SW 1271 (cell line): ENCODE measurements around the gene AGTPBP1.

Experiments used
- DNase-seq, 2 experiments: peaks; one replicate each; lab custom pipeline; 2025; lab: John Stamatoyannopoulos, UW

Gene AGTPBP1

DNA sequence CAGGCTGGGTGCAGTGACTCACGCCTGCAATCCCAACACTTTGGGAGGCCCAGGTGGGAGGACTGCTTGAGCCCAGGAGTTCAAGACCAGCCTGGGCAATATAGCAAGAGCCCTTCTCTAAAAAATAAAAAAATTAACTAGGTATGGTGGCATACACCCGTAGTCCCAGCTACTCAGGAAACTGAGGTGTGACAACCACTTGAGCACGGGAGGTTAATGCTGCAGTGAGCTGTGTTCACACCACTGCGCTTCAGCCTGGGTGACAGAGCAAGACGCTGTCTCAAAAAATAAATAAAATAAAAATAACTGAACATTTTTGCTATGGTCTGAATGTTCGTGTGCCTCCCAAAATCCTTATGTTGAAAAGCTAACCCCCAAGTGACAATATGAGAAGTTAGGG lies 24.5 kb downstream of the AGTPBP1 start:
- no peak for DNase-seq

DNA sequence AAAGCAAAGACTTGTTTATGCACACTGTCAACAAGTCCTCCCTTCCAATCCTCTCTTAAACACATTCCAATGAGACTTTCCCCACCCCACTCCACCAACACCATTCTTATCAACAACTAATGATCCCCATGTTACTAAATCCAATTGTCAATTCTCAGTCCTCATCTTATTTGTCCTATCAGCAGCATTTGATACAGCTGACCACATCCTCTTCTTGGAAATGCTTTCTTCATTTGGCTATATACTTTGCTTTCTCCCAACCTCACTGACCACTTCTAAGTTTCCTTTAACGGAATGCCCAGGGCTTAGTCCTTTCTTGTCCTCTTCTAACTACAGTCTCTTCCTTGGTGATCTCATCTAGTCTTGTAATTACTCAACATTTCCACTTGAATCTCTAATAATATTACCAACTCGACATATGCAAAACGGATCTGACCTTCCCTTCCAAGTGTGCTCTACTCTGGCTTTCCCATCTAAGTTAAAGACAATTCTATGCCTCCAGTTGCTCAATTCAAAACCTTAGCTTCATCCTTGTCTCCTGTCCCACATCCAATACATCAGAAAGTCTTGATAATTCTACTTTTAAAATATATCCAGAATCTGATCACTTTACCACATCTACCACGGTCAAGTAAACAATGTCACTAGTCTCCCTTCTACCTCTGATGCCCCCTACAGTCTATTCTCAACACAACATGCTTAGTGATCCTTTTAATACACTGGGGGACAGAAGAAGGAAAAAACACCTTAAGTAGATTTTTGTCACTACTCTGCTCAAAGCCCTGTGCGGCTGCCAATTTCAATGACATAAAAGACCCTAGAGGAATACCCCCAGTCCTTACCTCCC lies 25.5 kb downstream of the AGTPBP1 start:
- DNase-seq: no peak

DNA sequence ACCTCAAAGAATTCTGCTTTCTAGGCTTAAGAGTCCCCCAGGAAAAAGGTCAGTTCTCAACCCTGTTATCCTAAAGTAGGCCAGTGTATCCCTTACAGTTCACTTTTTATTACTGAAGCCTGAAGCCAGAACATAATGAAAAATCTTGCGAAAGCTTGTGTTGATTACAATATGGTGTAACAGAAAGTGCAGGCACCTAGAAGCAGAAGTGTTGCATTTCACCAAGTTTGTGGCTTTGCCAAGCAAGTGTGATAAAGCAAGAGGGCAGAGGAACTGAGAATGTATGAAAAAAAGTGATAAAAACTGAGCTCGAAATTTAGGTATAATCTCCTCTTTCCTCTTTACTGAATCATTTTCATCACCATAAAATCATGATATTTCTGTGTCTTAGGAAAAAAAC lies 26.2 kb downstream of the AGTPBP1 start:
- no peak for DNase-seq

DNA sequence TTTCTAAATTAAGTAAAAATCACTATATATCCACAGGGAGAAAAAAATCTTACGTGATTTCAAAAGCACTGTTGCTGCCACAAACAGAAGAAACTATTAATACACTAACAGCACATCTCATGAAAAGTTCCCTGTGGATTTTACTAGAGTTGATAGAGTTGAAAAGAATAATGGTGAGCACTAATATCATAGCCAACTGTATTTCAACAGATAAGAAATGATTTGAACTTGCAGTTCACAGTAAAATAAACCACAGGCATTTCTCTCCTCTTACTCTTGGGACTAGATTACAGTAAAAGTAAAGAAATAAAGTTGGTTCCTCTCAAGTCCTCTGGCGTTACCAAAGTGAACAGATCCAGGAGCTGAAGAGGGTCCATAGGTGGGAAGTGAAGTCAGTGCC lies 27.9 kb downstream of the AGTPBP1 start:
- no peak for DNase-seq

DNA sequence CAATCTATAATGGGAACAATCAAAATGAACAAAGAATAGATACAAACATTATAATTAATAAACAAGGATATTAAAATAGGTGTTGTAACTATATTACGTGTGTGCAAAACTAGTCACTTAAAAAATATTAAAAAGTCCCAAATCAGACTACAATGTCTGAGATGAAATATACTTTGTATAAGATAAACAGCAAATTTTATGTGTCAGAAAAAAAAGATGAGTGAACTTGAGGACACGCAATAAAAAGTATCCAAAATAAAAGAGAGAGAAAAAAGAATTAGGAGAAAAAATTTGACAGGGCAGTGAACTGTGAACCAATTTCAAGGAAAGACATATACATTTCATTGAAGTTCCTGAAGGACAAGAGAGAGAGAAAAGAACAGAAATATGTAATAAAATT lies 37.0 kb downstream of the AGTPBP1 start:
- no peak for DNase-seq

DNA sequence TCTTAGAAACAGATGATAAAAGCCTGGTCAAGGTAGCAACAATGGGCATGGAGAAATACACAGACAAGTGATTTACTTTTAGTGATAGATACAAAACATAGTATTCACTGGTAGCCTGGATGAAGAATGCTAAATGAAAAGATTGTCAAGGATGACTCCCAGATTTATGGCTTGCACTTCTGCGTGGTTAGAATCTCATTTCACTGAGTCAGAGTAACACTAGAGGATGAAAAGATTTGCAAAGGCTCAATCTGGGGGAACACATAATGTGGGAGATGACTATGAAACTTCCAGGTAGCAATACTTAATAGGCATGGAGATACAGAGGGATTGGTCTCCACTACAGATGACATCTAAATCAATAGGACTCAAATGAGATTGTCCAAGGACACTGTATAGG lies 38.4 kb downstream of the AGTPBP1 start:
- DNase-seq: no peak

DNA sequence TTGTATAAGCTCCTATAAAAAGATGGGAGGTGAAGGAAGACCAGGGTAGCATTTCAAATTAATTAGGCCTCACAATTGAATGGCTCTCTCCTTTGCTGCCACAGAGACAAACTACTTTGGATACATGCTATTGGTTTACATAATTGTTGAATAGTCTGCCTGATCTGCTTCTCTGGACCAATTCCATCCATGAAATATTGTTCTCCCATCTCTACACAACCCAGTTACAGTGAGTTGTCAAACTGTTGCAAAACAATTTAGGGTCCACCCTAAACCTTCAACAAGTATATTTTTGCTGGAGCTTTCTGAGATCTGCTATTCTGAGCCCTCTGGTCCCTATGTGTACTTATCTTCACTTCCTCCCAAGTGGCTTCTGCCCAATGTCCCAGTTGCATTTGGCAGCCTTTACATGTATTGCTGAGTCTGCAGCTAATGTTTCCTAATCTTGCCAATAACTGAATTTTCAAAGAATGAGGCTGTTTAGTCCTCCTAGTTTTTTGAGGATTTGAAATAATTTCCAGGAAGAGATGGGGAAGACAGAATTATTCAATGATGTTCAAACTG lies 38.9 kb downstream of the AGTPBP1 start:
- DNase-seq: no peak

DNA sequence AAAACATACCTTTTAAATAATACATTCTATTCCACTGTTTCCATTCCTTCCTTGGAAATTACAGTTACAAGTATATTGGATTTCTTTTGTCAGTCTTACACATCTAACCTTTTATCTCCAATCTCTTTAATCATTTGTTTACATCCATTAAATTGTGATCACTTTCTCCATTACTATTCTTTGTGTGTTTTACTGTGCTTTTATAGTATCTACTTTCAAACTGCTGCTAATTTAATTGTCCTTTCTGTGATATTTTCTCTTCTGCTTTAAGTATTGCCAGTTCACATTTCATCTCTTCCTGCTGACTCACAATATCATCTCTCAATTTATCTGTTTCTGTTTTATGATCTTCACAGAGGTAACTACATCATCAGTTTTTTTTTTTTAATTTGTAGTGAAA lies 39.6 kb downstream of the AGTPBP1 start:
- no peak for DNase-seq

DNA sequence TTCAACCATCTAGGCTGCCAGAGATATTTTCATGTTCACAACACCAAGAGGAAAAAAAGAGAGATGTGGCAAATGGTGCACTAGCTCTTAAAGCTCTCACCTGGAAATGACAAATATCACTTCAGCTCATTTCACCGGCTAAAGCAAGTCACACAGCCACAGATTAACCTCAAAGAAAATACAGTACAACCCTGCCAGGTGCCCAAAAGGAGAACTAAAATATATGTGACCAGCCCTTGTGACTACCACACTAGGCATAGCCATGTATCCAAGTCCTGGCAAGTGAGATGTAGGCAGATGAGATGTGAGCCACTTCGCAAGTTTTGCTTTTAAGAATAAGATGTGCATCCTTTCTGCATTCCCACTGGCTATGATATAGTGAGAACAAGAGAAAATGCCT lies 41.4 kb downstream of the AGTPBP1 start:
- DNase-seq: no peak

DNA sequence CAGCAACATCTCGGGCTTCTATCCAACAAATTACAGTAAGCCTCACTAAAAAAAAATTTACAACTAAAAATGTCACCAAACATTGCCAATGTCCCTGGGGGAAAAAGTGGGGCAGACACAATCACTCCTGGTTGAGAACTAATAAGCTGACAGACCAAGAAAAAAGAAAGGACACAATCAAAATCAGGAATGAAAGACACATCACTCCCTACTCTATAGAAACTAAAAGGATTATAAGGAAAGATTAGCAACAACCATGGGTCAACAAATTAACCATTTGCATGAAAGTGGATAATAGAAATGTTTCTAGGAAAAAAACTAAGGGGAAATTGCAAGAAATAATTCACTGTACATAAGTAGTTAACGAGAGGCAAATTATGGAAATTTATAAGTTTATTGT lies 53.4 kb downstream of the AGTPBP1 start:
- DNase-seq: no peak

DNA sequence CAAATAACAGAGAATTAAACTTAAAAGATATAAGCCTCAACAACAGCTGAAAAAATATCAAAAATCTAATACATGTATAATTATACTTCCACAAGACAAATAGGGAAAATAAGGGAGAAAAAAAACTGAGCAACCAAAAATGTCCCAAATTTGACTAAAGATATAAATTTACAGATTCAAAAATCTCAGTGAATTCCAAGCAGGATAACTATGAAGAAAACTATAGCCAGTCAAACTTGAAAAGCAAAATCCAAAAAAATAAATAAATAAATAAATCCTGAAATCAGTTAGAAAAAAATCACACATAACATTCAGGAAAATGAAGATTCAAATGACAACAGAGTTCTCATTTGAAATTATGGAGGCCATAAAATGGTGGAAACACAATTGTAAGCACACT lies 56.7 kb downstream of the AGTPBP1 start:
- no peak for DNase-seq

DNA sequence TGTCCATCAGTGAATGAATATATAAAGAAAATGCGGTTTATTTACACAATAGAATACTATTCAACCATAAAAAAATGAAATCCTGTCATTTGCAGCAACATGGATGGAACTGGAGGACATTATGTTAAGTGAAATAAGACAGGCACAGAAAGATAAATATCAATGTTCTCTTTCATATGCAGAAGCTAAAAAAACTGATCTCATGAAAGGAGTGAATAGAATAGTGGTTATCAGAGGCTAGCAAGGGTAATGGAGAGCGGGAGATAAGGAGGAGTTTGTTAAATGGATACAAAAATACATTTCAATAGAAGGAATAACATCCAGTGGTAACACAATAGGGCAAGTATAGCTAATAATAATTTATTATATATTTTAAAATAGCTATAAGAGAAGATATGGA lies 65.0 kb downstream of the AGTPBP1 start:
- DNase-seq: no peak

DNA sequence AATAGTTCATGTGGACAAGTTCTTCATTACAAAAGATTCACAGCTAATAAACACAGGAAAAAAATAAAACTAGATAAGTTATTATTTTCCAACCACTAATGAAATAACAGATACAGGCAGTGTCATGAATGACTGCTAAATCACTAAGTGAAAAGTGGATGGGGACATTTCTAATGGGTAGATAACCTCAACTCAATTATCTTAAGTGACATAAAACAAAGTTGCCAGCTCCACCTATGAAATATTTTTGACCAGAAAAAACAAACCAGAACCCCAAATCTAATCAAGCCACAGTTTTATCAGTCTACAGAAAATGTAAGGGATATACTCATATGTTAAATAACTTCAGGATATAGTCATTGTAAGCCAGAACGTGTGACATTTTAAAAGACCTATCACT lies 74.4 kb downstream of the AGTPBP1 start:
- no peak for DNase-seq

DNA sequence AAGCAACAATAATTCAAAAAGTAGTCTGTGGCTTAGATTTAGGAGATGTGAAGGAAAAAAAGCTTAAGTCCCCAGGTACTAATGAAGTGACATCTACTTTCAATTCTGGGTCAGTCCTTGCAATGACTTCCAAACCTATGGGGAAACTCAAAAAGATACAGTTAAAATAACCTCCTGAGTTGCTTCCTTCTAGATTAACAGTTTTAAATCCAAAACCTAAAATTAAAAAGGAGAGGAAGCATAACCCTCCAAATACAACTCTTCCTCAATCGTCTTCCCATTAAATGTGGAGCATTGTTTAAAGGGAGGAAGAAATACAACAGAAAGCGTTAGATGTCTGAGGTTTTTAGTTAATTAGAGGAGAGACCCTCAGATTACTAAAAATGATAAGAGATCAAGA lies 75.7 kb downstream of the AGTPBP1 start:
- no peak for DNase-seq

DNA sequence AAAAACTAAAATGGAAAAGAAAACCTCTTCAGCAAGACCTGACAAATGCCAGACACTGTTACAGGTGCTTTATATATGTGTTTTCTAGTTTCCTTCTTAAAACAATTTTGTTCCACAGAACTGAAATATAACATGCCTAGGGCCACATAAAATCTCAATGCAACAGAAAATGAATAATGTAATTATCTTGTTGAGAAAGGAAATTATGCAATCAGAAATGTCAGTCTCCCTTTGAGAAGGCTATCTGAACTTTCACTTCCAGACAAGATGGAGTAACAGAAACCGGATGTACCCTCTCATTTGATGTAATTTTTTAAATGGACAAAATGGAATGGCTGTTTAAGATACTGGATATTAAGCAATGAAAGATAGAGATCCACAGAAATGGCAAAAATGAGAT lies 79.2 kb downstream of the AGTPBP1 start:
- no peak for DNase-seq

DNA sequence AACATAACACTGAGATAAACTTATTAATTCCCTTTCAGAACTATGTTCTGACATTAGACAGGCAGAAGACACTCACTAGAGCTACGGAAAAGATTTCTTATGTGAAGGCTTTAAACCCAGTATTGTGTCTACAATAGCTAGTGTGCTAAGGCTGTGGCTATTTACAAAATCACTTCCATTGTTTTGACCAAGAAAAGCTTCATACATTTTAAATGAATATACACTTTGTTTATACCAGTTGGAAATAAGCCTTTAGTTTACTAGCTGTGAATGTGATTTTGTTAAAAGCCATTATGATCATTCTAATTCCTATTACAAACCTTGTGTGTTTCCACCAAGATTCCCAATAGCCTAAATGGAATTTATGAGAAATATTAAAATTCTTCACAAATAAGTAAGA lies 83.0 kb downstream of the AGTPBP1 start:
- DNase-seq: no peak

DNA sequence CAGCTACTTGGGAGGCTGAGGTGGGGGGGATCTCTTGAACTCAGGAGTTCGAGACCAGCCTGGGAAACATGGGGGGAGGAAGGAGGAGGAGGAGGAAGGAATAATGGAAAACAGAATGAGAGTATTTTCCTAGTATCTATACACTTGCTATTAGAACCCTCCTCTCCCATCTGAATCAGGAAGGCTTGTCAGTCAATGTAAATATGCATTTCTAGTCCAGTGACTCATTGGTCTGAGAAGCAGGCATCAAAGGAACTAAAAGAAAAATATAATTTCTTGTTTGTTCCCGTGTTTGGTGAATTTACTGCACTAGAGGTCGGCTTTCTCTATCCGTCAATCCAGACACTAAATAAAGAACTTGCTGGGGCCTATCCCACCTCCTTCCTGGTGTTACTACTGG lies 88.6 kb downstream of the AGTPBP1 start:
- DNase-seq: no peak

DNA sequence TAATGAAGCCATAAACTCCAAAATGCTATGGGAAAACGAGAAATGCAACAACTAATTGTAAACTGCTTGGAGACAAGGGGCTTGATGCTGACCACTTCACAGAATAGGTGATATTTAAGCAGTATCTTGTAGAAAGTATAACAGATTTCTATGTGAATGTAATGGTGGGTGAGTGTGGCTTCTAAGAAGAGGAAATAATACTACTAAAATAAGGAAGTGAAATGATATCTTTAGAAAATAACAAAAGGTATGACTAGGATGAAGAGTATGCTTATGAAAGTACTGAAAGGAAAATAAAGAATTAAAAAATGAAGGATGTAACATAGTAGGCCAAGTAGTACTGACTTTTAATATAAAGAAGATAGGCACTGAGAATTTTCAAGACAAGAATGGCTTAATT lies 94.2 kb downstream of the AGTPBP1 start:
- no peak for DNase-seq

DNA sequence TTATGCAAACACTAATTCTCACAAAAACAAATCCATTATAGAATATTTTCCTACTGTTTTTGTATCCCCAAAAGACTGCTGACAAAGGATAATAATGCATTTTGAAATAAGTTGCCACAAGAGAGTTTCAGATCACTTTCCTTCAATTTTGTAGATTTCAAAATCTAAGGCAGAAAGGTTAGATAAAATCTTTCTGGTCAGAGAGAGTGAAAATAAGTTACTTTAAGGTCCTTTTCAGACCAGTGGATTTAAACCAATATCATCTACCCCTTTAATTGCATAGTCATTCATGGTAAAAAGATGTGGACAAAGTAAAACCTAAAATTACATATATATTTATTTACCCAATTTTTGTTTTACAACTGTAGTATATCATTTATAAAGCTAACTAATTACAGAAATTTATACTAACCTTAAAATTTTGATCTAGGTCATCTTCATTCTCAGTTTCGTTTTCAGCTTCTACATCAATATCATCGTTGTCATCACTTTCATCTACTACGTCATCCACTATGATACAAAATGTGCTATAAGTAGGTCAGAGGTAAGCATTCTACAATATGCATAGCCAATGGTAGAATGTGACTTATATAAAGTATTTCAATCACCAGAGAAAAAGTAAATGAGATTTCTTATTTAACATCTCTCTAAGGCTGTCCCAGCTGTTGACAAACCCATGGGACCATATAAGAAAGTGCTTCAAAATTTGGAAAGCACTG lies 95.7 kb downstream of the AGTPBP1 start:
- DNase-seq: no peak

DNA sequence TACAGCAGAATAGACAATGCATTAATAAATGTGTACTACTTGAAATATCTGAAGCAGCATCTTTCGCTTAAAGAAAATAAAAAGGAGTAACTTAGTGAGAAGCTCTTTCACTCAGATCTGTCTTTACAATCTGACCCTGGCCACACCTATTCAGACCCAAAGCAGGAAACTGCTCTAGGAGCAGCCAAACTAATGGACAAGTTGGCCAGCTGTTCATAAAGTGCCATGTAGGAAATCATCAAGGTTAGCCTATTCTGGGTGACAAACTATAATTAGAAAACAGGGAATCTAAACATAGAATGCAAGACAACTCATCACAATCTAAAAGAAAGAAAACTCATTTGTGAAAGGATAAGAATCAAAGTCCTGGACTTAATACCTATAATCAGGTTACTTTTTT lies 101.3 kb downstream of the AGTPBP1 start:
- DNase-seq: no peak

DNA sequence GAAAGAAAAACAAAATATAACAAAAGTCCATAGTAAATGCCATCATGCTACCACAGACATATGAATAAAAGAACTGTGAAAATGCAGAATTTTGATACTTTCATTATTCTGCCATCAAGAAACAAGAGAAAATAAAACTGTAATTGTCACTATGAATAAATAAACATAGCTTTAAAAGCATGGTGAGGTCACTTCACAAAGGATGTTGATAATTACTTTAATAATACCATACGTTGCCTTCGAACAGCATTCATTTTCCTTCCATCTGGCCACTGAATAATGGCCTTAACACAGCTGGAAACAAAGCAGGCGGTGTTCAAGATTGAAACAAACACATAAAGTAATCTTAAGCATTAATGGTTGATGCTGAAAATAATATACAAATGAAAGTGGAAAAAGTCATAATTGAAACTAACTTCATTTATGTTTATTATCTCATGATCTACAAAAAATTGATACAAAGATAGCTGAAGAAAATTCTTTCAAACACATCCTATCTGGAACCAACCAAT lies 102.0 kb downstream of the AGTPBP1 start:
- no peak for DNase-seq

DNA sequence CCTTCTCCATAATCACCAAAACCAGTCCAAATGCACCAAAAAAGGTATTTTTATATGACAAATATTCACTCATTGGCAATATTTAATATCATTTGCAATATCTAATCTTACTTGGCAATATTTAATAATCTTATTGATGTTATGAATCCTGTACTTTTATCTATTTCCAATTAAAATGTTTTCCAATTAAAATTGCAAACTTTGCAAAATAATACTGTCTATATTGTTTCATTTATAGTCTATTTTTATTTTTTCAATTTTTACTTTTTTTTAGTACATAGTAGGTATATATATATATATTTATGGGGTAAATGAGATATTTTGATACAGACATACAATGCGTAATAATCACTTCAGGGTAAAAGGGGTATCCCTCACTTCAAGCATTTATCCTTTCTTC lies 109.9 kb downstream of the AGTPBP1 start:
- DNase-seq: no peak

DNA sequence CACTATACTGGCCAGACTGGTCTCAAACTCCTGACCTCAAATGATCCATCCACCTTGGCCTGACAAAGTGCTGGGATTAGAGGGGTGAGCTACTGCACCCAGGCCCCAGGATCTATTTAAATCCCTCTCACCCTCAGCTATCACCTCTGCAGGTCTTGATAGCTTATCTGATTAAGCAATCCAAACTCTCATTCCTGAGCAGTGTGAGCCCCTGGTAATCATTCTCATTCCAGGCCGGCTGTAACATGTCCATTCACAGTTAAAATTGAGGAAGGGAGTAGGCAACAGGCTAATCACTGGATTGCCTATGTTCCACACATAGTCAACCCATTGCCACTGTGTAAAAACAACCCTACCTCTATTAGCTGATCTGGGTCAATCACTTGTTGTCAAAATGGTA lies 111.1 kb downstream of the AGTPBP1 start:
- no peak for DNase-seq
